ENCODE data around the gene BRD1. TPM values are rescaled to one million over a fixed set of nuclear protein-coding genes. Genes with fewer than 3 reads are reported as not detected.

BRD1 gene
- total and polyA plus RNA-seq, 2 experiments from 2014 or later = 25.0 to 25.9 TPM

DNA sequence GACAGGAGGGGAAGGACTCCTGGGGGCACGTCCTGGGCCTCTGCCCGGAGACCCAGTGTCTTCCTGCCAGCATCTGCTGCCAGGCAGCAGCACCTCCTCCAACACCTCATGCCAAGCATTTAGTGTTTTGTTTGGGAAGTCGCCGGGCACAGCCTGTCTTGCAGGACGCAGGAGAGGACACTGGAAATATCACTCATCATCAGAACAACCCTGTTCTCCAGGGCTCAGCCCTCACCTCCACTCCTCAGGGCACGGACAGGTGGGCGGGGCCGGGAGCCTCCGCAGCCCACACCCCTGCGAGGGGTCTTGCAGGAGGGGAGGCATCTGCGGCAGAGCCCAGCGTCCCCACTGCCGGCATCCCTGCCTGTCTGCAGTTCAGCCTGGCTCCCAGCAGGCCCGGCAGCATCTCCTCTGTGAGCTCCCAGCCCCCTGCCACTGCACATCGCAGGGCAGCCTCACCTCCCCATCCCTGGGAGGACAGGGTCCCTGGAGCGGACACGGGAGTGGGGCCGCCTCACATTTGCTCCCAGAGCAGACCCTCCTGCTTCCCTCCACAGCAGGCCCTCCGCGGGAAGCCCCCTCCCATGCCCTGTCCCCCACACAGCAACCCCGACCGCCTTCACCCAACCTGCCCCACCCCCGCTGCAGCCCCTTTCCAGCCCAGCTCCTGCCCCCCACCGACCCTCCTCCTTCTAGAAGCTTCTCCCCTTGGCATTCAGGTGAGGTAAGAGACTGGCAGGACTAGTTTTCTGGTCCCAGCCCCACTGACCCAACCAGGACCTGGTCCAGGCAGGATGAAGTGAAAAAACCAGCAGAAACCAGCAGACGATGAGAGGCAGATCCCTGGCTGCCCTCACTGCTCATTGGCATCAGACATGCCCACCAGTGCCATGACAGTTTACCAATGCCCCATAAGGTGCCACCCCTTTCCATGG lies 72.7 kb downstream of the BRD1 start:
- Histone ChIP-seq H2AFZ (no peak overlapping the region), H3K36me3 (replicated peaks; ENCODE audit: insufficient read depth, low read depth) (no peaks in the 10 kb centered on the region), H3K4me2 (no peak overlapping the region), H3K4me1 (ENCODE audit: insufficient read depth) (no peaks in the 10 kb centered on the region), H3K27ac (no peak overlapping the region), H3K9me2 (replicated peaks; ENCODE audit: insufficient read depth) (no peaks in the 10 kb centered on the region), H3K79me2 (no peaks in the 10 kb centered on the region), H3K27me3 (no peaks in the 10 kb centered on the region), H3K9me3 (ENCODE audit: low read depth) (no peaks in the 10 kb centered on the region), H4K20me1 (ENCODE audit: insufficient read depth, poor library complexity, severe bottlenecking) (no peaks in the 10 kb centered on the region), H3K4me3 (no peak overlapping the region)
- 85% methylated on average over 16 of the region's 25 CpGs for WGBS (ENCODE audit: low lambda C conversion rate, missing lambda C conversion rate)
- DNase-seq (ENCODE audit: low spot score) = no peak
- no peak for TF ChIP-seq EZH2 (IDR thresholded peaks at IDR 0.05; ENCODE audit: borderline replicate concordance)
- TF ChIP-seq, protein P1, sequence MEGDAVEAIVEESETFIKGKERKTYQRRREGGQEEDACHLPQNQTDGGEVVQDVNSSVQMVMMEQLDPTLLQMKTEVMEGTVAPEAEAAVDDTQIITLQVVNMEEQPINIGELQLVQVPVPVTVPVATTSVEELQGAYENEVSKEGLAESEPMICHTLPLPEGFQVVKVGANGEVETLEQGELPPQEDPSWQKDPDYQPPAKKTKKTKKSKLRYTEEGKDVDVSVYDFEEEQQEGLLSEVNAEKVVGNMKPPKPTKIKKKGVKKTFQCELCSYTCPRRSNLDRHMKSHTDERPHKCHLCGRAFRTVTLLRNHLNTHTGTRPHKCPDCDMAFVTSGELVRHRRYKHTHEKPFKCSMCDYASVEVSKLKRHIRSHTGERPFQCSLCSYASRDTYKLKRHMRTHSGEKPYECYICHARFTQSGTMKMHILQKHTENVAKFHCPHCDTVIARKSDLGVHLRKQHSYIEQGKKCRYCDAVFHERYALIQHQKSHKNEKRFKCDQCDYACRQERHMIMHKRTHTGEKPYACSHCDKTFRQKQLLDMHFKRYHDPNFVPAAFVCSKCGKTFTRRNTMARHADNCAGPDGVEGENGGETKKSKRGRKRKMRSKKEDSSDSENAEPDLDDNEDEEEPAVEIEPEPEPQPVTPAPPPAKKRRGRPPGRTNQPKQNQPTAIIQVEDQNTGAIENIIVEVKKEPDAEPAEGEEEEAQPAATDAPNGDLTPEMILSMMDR (IDR thresholded peaks at IDR 0.05; ENCODE audit: poor library complexity) = no peak
- TF ChIP-seq EZH2phosphoT487 (IDR thresholded peaks at IDR 0.05; ENCODE audit: low read depth, severe bottlenecking, unreplicated experiment) = no peak

DNA sequence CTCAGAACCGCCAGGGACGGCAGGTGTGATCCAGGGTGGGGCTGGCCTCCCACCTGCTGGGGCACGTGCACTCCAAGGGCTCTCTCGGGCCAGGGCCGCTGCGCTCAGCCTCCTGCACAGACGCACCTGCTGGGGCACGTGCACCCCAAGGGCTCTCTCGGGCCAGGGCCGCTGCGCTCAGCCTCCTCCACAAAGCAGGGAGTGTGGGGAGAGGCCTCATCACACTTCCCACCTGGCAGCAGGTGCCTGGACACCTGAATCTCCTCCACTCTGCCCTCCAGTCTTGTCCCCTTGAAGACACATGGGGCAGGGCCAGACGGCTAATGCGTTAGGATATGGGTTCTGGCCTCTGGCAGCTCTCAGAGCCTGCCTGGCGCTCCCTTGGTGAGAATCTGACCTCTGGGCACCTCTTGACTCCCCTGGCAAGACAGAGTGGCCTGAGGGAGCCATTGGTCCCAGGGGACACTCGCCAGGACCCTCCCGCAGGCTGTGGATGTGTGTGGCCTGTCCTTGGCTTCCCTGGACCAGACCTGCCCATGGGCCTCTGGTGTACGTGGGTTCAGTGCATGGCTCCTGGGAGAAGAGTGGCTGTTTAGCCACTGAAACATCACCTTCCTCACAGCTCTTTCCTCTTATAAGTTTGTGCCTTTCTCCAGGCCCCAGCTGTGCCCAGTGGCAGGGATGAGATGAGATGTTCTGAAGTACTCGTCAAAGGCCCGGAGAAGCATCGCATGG lies 73.5 kb downstream of the BRD1 start:
- no peak for DNase-seq (ENCODE audit: low spot score)
- no peaks in the 10 kb centered on the region for H3K9me2 ChIP-seq (replicated peaks; ENCODE audit: insufficient read depth)
- no peaks in the 10 kb centered on the region for H3K27me3 ChIP-seq
- 84% methylated on average over 20 of the region's 20 CpGs for WGBS (ENCODE audit: low lambda C conversion rate, missing lambda C conversion rate)
- H4K20me1 ChIP-seq (ENCODE audit: insufficient read depth, poor library complexity, severe bottlenecking) = no peaks in the 10 kb centered on the region
- no peak overlapping the region for H3K27ac ChIP-seq
- H3K4me3 ChIP-seq = no peak overlapping the region
- H3K4me2 ChIP-seq = no peak overlapping the region
- H3K4me1 ChIP-seq (ENCODE audit: insufficient read depth) = no peaks in the 10 kb centered on the region
- H3K9me3 ChIP-seq (ENCODE audit: low read depth) = no peaks in the 10 kb centered on the region
- no peaks in the 10 kb centered on the region for H3K36me3 ChIP-seq (replicated peaks; ENCODE audit: insufficient read depth, low read depth)
- H3K79me2 ChIP-seq = no peaks in the 10 kb centered on the region
- TF ChIP-seq EZH2 (IDR thresholded peaks at IDR 0.05; ENCODE audit: borderline replicate concordance) = no peak
- TF ChIP-seq, protein P1 (IDR thresholded peaks at IDR 0.05; ENCODE audit: poor library complexity) = no peak
- no peak for TF ChIP-seq EZH2phosphoT487 (IDR thresholded peaks at IDR 0.05; ENCODE audit: low read depth, severe bottlenecking, unreplicated experiment)
- H2AFZ ChIP-seq = no peak overlapping the region

DNA sequence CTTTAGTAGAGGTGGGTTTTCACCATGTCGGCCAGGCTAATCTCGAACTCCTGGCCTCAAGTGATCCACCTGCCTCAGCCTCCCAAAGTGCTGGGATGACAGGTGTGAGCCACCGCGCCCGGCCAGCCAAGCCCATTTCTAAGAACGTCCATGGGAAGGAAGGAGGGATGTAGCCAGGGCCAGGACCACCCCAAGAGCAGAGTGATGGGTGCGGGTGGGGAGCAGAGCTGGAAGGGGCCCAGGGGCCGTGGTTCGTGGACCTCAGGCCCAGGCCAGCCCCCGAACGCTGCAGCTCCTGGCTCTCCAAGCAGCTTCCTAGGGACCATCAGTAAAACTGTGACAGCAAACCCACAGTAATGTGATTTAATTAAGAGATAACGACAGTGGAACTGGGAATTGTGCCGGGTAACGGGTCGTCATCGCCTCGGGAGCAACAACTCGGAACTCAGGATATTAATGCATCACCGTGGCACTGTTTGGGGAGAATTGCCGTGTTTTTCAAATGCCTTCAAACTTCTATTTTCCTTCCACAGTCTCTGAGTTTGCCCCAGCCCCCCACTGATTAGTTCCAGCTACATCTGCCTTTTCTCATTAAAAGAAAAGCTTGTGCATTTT lies 74.3 kb downstream of the BRD1 start:
- Histone ChIP-seq H3K27ac (no peak overlapping the region), H3K4me1 (ENCODE audit: insufficient read depth) (no peaks in the 10 kb centered on the region), H4K20me1 (ENCODE audit: insufficient read depth, poor library complexity, severe bottlenecking) (no peaks in the 10 kb centered on the region), H2AFZ (no peak overlapping the region), H3K9me2 (replicated peaks; ENCODE audit: insufficient read depth) (no peaks in the 10 kb centered on the region), H3K4me2 (no peak overlapping the region), H3K9me3 (ENCODE audit: low read depth) (no peaks in the 10 kb centered on the region), H3K27me3 (no peaks in the 10 kb centered on the region), H3K4me3 (no peak overlapping the region), H3K79me2 (no peaks in the 10 kb centered on the region), H3K36me3 (replicated peaks; ENCODE audit: insufficient read depth, low read depth) (no peaks in the 10 kb centered on the region)
- no peak for DNase-seq (ENCODE audit: low spot score)
- 88% methylated on average over 20 of the region's 20 CpGs for WGBS (ENCODE audit: low lambda C conversion rate, missing lambda C conversion rate)
- TF ChIP-seq EZH2phosphoT487 (IDR thresholded peaks at IDR 0.05; ENCODE audit: low read depth, severe bottlenecking, unreplicated experiment) = no peak
- TF ChIP-seq, protein P1 (IDR thresholded peaks at IDR 0.05; ENCODE audit: poor library complexity) = no peak
- TF ChIP-seq EZH2 (IDR thresholded peaks at IDR 0.05; ENCODE audit: borderline replicate concordance) = no peak
